ENCODE measurements around the gene RUFY3.
"Not testable (repeated sequence)": the region's sequence is repeated elsewhere in the genome, so short reads cannot be mapped to it uniquely, and the experiment has no call there.

Gene RUFY3

GRCh38 chr4:70721747-70722146, at the start of gene RUFY3:
TSS of gene RUFY3 (plus strand) at chr4:70721964. CDS start at chr4:70722574, 610 bp downstream.
- DNase-seq (ENCODE audit: extremely low spot score, insufficient read length, low read depth) (no peak), FAIRE-seq (no peak)

GRCh38 chr4:70674191-70674590, 47.6 kb upstream of the RUFY3 start:
- DNase-seq (ENCODE audit: extremely low spot score, insufficient read length, low read depth) (no peak), FAIRE-seq (no peak)

DNA sequence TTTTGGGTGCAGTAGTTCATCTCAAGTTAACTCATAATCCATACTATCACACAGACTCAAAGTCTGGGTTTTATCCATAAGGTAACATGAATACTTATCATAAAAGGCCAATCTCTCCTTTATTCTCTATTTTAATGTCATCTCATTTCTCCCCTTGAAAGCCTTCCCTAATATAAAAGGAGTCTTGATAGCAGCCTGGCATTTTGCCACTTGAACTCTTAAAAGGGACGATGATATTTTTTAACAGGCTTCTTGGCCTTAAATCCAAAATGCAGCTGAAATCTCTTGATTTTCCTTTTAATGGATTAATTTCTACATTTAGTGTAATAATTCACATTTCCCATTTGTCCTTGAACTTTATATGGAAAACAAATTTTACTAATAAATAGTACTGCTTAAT, 47.0 kb upstream of the RUFY3 start:
- FAIRE-seq (no peak), DNase-seq (ENCODE audit: extremely low spot score, insufficient read length, low read depth) (no peak)

- DNase-seq (ENCODE audit: extremely low spot score, insufficient read length, low read depth), result no peak
- FAIRE-seq, result peak; percentile 35
Observed at GRCh38 chr4:70676554-70677090, 45.1 kb upstream of the RUFY3 start.

DNA sequence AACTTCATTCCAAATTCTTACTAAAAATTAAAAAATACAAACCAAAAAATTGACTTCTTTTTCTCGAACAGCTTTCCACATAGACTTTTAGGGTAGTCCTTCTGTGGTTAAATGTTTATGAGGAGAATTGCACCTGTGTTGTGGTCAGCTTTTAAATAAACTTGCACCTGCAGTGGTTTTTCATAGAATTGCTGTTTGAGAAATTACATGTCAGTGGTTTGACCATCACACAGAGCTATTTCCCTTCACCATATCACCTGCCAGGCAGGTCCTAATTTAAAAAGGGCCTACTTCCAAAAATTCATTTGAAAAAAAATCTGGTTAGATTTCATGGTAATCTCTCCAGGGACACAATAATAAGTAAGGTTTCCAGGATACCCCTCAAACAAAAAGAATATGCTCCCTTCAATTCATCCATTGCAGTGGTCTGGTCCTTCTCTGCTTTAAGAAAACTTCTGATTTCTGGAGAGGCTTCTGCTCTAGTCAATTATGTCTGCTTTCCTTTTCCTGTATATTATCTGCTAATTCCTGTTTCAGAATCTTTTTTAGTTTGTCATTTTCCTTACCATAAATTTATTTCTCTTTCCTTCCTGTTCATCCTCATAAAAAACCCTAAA, 43.3 kb upstream of the RUFY3 start:
- peak; percentile 91 for FAIRE-seq
- no peak for DNase-seq (ENCODE audit: extremely low spot score, insufficient read length, low read depth)

- DNase-seq (ENCODE audit: extremely low spot score, insufficient read length, low read depth) (no peak), FAIRE-seq (no peak)
Observed at GRCh38 chr4:70680934-70681333, 40.8 kb upstream of the RUFY3 start.

- FAIRE-seq, result no peak
Observed at GRCh38 chr4:70681704-70682103, 40.1 kb upstream of the RUFY3 start.

DNA sequence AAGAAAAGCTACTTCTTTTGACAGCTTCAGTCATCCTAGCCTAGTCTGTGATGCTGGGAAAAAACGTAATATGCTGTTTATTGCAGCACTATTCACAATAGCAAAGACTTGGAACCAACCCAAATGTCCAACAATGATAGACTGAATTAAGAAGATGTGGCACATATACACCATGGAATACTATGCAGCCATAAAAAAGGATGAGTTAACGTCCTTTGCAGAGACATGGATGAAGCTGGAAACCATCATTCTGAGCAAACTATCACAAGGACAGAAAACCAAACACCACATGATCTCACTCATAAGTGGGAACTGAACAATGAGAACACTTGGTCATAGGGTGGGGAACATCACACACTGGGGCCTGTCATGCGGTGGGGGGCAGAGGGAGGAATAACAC, 39.6 kb upstream of the RUFY3 start:
- DNase-seq (ENCODE audit: extremely low spot score, insufficient read length, low read depth); FAIRE-seq: not testable (repeated sequence)

More at GRCh38 chr4:70681704-70682103, 40.1 kb upstream of the RUFY3 start:
- DNase-seq (ENCODE audit: extremely low spot score, insufficient read length, low read depth), result no peak

- DNase-seq (ENCODE audit: extremely low spot score, insufficient read length, low read depth) (no peak), FAIRE-seq (peak; percentile 51)
Observed at GRCh38 chr4:70687392-70687791, 34.4 kb upstream of the RUFY3 start.

- DNase-seq (ENCODE audit: extremely low spot score, insufficient read length, low read depth), result peak; percentile 67
- FAIRE-seq, result peak; percentile 98
Observed at GRCh38 chr4:70687821-70688794, 33.7 kb upstream of the RUFY3 start, which contains the start of gene UTP3. TSS of gene UTP3 (plus strand) at chr4:70688532. CDS start at chr4:70688678, 146 bp downstream.

- FAIRE-seq, result no peak
- no peak for DNase-seq (ENCODE audit: extremely low spot score, insufficient read length, low read depth)
Observed at GRCh38 chr4:70688795-70689231, 33.0 kb upstream of the RUFY3 start.

DNA sequence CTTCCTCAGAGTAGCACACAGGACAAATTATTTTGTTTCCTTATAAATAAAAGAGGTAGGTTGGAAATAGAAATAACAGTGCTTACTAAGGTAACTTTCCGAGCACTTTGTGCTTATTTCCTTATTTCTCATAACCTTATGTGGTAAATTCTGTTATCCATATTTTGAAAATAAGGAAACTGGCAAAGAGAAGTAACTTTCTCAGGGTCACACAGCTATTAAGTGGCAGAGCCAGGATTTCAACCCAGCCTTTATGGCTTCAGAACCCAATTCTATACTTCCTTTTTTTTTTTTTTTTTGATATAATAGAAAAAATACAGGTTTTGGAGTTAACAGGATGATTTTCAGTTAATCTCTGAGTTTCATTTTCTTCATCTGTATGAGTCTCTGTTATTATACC, 30.1 kb upstream of the RUFY3 start:
- no peak for FAIRE-seq
- no peak for DNase-seq (ENCODE audit: extremely low spot score, insufficient read length, low read depth)

- FAIRE-seq; DNase-seq (ENCODE audit: extremely low spot score, insufficient read length, low read depth): not testable (repeated sequence)
Observed at GRCh38 chr4:70694633-70695032, 27.1 kb upstream of the RUFY3 start.

- DNase-seq (ENCODE audit: extremely low spot score, insufficient read length, low read depth); FAIRE-seq: not testable (repeated sequence)
Observed at GRCh38 chr4:70698435-70698834, 23.3 kb upstream of the RUFY3 start.

DNA sequence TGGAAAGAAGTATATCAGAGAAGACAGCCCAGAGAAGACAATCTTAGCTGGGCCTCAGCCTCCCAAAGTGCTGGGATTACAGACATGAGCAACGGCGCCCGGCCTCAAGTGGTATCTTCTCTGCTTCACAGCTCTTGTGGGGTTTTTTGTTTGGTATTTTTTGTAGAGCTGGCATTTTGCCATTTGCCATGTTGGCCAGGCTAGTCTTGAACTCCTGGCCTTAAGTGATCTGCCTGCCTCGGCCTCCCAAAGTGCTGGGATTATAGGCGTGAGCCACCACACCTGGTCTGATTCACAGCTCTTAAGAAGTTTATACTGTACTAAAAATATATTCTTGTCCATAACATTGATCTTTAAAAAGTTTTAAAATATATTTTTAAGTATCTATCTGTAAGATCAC, 21.1 kb upstream of the RUFY3 start:
- FAIRE-seq, result no peak
- DNase-seq (ENCODE audit: extremely low spot score, insufficient read length, low read depth), result no peak

- FAIRE-seq (no peak), DNase-seq (ENCODE audit: extremely low spot score, insufficient read length, low read depth) (no peak)
Observed at GRCh38 chr4:70701271-70701670, 20.5 kb upstream of the RUFY3 start.

GRCh38 chr4:70702592-70702991, 19.2 kb upstream of the RUFY3 start:
- DNase-seq (ENCODE audit: extremely low spot score, insufficient read length, low read depth); FAIRE-seq: not testable (repeated sequence)

- FAIRE-seq (peak; percentile 75), DNase-seq (ENCODE audit: extremely low spot score, insufficient read length, low read depth) (no peak)
Observed at GRCh38 chr4:70703619-70704214, 18.0 kb upstream of the RUFY3 start.

DNA sequence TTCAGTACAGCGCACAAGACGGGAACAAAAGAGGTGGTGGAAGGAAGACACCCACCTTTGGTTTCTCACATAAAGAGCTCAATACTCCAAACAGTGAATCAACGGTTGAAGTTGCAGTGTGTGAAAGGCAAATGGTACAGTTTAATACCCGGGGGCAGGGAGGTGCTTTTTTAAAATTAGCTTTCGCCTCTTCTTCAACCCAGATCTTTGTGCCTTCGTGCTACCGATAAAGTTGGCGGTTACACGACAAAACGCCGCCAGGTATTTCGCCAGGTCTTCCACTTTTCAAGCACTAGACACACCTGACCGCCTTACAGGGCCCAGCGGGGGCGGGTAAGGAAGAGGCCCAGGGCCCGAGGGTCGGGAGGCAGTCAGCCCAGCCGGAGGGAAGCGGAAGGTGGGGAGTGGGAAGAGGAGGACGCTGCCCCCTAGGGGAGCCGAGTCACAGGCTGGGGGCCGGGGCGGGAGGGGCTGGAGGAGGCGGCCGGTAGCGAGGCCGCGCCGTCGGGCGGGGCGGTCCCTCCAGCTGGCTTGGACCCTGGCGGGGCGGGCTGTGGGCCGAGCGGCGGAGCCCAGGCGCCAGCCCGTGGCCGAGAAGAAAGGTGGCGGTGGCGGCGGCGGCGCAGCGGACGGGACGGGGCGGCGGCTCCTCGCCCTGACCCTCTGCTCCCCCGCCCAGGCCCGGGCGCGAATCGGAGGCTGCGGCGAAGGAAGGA, 17.4 kb upstream of the RUFY3 start:
- FAIRE-seq (peak; percentile 56), DNase-seq (ENCODE audit: extremely low spot score, insufficient read length, low read depth) (peak; percentile 53)

GRCh38 chr4:70704931-70705182, 16.9 kb upstream of the RUFY3 start:
- FAIRE-seq, result no peak
- DNase-seq (ENCODE audit: extremely low spot score, insufficient read length, low read depth), result no peak
